Adrenal gland (tissue), 12 donors: ENCODE measurements around the gene ITPK1. TPM values are rescaled to one million over a fixed set of nuclear protein-coding genes. Genes with fewer than 3 reads are reported as not detected.
A peak's percentile ranks its signal among the peaks of the same experiment; 100 is the strongest.

Experiments used
- DNase-seq, 7 donors: peaks; one replicate each; pipeline ENCODE4 v3.0.0-alpha.2; 2019 to 2020
- H3K27ac ChIP-seq, 5 donors: fragments of 200-600 bp; sonication (generic) in 4 of 5; 1 replicate in 3 of 5; 2 replicates in 2 of 5; pipeline versions ENCODE4 v1.5.1 to v1.8.0; 2016 to 2020; ENCODE audit warnings: mild to moderate bottlenecking in 1 of 5
- H3K27me3 ChIP-seq: fragments of 200-600 bp; 2 replicates; pipeline ENCODE4 v1.8.0; 2021
- H3K36me3 ChIP-seq, 2 donors: fragments of 200-600 bp; replicated peaks in 1 of 2; 1 replicate in 1 of 2; 2 replicates in 1 of 2; pipeline versions ENCODE4 v1.5.1 to v1.8.0; 2018 to 2022
- H3K4me1 ChIP-seq, 2 donors: fragments of 200-600 bp; replicated peaks in 1 of 2; 1 replicate in 1 of 2; 2 replicates in 1 of 2; pipeline versions ENCODE4 v1.5.1 to v1.8.0; 2018 to 2021
- H3K4me3 ChIP-seq, 4 donors: fragments of 200-600 bp; sonication (generic) in 3 of 4; one replicate each; pipeline ENCODE4 v1.5.1; 2016 to 2018
- H3K9me3 ChIP-seq, 3 donors: fragments of 200-600 bp; sonication (generic) in 1 of 3; replicated peaks in 1 of 3; 1 replicate in 2 of 3; 2 replicates in 1 of 3; pipeline versions ENCODE4 v1.5.1 to v1.8.0; 2016 to 2021
- POLR2A ChIP-seq, 2 donors: fragments of 450-650 bp; IDR thresholded peaks; one replicate each; pipeline ENCODE4 v1.6.1; 2017; ENCODE audit warnings: antibody characterized with exemption in 2 of 2, mild to moderate bottlenecking in 2 of 2, moderate library complexity in 1 of 2
- WGBS, 4 donors: extraction: QIAGEN DNeasy Blood & Tissue Kit in 2 of 4; methylation state at CpG; one replicate each; pipeline versions ENCODE4 v1.1.5 to v1.1.7; 2013 to 2017; 5-methylcytosine and 5-hydroxymethylcytosine counted together
- intact Hi-C, 2 donors: fragments of 100-400 bp; cut with DNase I; formaldehyde crosslinking; loops; one replicate each; pipeline versions ENCODE4 v1.14.1 to v1.15.0; 2022 to 2023
- polyA plus RNA-seq, 3 donors: library from polyadenylated mRNA; stranded (reverse); fragments of 200-250 nt in 2 of 3; fragments of 350-450 nt in 1 of 3; fragmentation: Illumina TruSeq in 1 of 3; extraction: RNeasy Lipid Tissue Mini Kit (QIAGEN cat#74804) in 1 of 3; gene quantifications; one replicate each; pipeline ENCODE4 v1.2.3, GENCODE V29; 2013 to 2014
- total RNA-seq, 9 donors: library from RNA; depleted of rRNA in 4 of 9; stranded (reverse); fragments of >200 nt in 4 of 9; fragments of 120-200 nt in 1 of 9; fragmentation: NEBNext Ultra II Directional in 1 of 9; extraction: Animal tissue kit (Norgen Biotek cat#: 25700) in 1 of 9; gene quantifications; one replicate each; pipeline versions ENCODE4 v1.1.0 to v1.2.4, GENCODE V29; 2013 to 2023
- TF ChIP-seq, protein P1 (sequence below), 6 experiments: fragments of 450-650 bp in 4 of 6; fragments of 200-600 bp in 2 of 6; sonication (generic) in 1 of 6; IDR thresholded peaks; 1 replicate in 5 of 6; 2 replicates in 1 of 6; pipeline versions ENCODE4 v1.5.1 to v1.8.0; 2016 to 2021; ENCODE audit warnings: antibody characterized with exemption in 6 of 6, mild to moderate bottlenecking in 2 of 6, moderate library complexity in 1 of 6
- donor health status: healthy with polysubstance abuse.
- donor health status: Bipolar disorder and iron deficiency.
- donor health status: DM: yes; HTN: yes; CAD: no.
- donor health status: DM: no; HTN: no; CAD: no.
- donor health status: DM: no; HTN: no; CAD: no.
- donor health status: DM: yes; HTN: yes; CAD: no.

Gene ITPK1
- total and polyA plus RNA-seq, 12 donors = 28.1 to 182 (median 49.2) TPM

DNA sequence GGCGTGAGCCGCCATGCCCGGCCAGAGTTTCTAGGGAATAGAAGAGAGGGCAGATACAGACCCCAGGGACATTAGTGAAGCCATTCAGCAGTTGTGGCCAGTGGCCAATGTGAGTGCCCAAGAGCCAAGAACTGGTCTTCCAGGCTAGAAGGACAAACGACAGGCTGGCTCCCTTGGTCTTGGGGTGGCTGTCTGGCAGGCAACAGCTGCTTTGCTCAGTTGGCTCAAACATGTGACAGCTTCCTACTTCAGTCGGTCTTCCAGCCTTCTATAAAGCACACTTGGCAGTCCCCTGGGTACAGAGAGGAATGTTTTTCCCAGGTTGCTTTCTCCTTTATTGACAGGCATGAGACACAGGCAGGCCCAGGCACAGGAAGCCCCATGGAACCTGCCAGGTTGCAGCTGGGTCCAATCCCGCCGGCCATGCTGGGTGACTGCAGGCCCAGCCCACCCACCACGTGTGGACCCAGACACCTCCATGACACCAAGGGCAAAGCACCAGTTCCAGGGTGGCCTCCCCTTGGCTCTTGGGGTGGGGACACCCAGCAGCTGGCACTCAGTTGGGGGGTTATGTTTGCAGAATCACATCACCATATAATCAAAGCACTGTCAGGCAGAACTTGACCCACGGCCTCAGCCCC, 177.4 kb downstream of the ITPK1 start:
- intact Hi-C loops = no loop called here
- Histone ChIP-seq H3K27ac (no peak overlapping the region), H3K36me3 (no peaks in the 10 kb centered on the region), H3K9me3 (no peaks in the 10 kb centered on the region), H3K27me3 (no peaks in the 10 kb centered on the region), H3K4me3 (no peak overlapping the region), H3K4me1 (no peaks in the 10 kb centered on the region)
- WGBS, 4 donors = 79 to 89% (median 85%) methylated on average over 4 to 9 of the region's 9 CpGs
- no peak for DNase-seq
- no peak for TF ChIP-seq POLR2A (IDR thresholded peaks at IDR 0.05)
- TF ChIP-seq, protein P1, sequence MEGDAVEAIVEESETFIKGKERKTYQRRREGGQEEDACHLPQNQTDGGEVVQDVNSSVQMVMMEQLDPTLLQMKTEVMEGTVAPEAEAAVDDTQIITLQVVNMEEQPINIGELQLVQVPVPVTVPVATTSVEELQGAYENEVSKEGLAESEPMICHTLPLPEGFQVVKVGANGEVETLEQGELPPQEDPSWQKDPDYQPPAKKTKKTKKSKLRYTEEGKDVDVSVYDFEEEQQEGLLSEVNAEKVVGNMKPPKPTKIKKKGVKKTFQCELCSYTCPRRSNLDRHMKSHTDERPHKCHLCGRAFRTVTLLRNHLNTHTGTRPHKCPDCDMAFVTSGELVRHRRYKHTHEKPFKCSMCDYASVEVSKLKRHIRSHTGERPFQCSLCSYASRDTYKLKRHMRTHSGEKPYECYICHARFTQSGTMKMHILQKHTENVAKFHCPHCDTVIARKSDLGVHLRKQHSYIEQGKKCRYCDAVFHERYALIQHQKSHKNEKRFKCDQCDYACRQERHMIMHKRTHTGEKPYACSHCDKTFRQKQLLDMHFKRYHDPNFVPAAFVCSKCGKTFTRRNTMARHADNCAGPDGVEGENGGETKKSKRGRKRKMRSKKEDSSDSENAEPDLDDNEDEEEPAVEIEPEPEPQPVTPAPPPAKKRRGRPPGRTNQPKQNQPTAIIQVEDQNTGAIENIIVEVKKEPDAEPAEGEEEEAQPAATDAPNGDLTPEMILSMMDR (IDR thresholded peaks at IDR 0.05) = no peak

DNA sequence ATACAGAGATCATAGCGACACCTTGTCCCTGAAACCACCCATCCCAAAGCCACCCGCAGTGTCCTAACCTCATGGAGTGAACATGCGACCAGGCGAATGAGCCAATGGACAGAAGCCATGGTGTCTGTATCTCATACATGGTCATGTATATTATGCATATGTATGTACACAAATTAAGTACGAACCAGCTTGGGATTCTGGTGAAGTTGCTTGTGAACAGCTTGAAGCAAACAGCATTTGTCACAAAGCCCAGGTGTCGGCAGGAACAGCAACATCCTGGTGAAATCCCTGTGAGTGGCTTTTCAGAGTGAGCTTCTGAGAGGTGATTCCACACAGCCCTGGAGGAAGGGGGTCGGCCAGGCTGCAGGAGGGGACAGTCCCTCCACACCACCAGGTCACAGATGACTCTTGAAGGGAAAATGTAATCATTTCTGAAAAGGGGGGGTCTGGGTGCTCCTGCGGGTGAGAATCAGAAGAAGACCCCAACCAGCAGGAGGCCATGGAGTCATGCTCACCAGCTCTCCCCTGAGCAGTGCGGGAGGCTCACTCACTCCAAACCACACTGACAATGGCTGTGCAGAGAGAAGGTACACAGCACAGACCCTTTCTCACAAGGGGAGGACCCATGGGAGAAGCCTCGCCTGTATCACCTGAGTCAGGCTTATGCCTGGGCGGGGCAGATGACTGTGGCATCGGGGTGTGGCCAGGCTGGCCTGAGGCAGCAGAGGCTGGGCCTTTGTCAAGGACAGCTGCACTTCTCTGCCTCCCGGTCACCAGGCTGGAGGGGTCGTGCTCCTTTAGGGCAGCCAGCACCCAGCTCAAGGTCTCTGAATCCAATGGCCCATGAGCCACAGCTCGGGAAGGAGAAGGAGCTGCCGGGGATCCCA, 178.4 kb downstream of the ITPK1 start:
- TF ChIP-seq, protein P1 (IDR thresholded peaks at IDR 0.05) = no peak
- TF ChIP-seq POLR2A (IDR thresholded peaks at IDR 0.05) = no peak
- no peaks in the 10 kb centered on the region for H3K27me3 ChIP-seq
- no peak overlapping the region for H3K4me3 ChIP-seq
- 77 to 86% (median 82%) methylated on average over 8 to 16 of the region's 16 CpGs for WGBS, 4 donors
- H3K36me3 ChIP-seq = no peaks in the 10 kb centered on the region
- intact Hi-C loops = no loop called here
- H3K4me1 ChIP-seq = no peaks in the 10 kb centered on the region
- DNase-seq = peak in 1 of 7 donors; percentile 15
- no peak overlapping the region for H3K27ac ChIP-seq
- no peaks in the 10 kb centered on the region for H3K9me3 ChIP-seq

DNA sequence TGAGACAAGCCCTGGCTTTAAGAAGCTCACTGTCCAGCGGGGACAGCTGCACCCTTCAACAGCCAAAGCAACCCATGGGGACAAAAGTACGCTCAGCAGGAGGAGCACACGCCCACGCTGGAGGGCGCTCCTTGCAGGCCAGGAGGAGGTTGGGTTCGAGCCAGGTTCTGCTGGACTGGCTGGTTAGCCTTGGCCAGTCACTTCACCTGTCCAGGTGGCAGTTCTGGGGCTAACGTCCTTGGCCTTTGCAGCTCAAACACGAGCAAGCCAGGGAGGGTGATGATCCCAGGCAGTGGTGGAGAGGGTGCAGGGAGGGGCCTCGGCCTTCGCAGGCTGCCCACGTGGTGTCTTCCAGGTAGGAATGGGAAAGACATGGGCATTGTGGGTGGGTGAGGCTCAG, 179.6 kb downstream of the ITPK1 start:
- WGBS, 4 donors = 83 to 89% (median 87%) methylated on average over 7 to 11 of the region's 11 CpGs

DNA sequence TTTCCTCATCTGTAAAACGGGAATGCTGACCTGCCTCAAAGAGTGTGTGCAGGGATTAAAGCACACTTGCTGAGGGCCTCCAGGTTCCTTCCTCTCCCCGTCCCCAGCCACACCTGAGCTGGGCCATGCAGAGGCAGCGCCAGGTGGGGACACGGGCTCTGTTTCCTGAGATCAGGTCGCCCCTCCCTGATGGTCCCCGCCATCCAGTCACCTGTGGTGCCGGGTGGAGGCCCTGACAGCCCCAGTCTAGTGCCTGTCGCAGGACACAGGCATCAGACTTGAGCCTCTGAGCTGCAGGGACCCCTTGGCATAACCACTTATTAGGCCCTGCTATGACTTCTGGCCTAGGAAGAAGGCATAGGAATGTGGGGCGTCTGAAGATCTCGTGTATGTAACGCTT, 180.3 kb downstream of the ITPK1 start:
- Histone ChIP-seq H3K36me3 (no peaks in the 10 kb centered on the region), H3K27me3 (no peaks in the 10 kb centered on the region), H3K4me1 (no peaks in the 10 kb centered on the region), H3K9me3 (no peaks in the 10 kb centered on the region), H3K27ac (no peak overlapping the region), H3K4me3 (no peak overlapping the region)
- whole genome bisulfite sequencing, 4 donors = 85 to 95% (median 93%) methylated on average over 4 to 11 of the region's 11 CpGs
- intact Hi-C loops = no loop called here
- TF ChIP-seq, protein P1 (IDR thresholded peaks at IDR 0.05) = no peak
- no peak for TF ChIP-seq POLR2A (IDR thresholded peaks at IDR 0.05)
- DNase-seq = no peak

More for the DNA sequence above, 179.6 kb downstream of the ITPK1 start:
- TF ChIP-seq, protein P1 (IDR thresholded peaks at IDR 0.05) = no peak
- TF ChIP-seq POLR2A (IDR thresholded peaks at IDR 0.05) = no peak
- no peaks in the 10 kb centered on the region for H3K36me3 ChIP-seq
- no peaks in the 10 kb centered on the region for H3K9me3 ChIP-seq
- no peak overlapping the region for H3K27ac ChIP-seq
- H3K4me3 ChIP-seq = no peak overlapping the region
- H3K4me1 ChIP-seq = no peaks in the 10 kb centered on the region
- intact Hi-C loops = no loop called here
- DNase-seq = peak in 1 of 7 donors; percentile 77
- H3K27me3 ChIP-seq = no peaks in the 10 kb centered on the region
